ENCODE measurements around the gene SPHK2. TPM values are rescaled to one million over a fixed set of nuclear protein-coding genes. Genes with fewer than 3 reads are reported as not detected.

SPHK2 gene
- total RNA-seq, 1 donor from 2014 or later = 137 TPM

DNA sequence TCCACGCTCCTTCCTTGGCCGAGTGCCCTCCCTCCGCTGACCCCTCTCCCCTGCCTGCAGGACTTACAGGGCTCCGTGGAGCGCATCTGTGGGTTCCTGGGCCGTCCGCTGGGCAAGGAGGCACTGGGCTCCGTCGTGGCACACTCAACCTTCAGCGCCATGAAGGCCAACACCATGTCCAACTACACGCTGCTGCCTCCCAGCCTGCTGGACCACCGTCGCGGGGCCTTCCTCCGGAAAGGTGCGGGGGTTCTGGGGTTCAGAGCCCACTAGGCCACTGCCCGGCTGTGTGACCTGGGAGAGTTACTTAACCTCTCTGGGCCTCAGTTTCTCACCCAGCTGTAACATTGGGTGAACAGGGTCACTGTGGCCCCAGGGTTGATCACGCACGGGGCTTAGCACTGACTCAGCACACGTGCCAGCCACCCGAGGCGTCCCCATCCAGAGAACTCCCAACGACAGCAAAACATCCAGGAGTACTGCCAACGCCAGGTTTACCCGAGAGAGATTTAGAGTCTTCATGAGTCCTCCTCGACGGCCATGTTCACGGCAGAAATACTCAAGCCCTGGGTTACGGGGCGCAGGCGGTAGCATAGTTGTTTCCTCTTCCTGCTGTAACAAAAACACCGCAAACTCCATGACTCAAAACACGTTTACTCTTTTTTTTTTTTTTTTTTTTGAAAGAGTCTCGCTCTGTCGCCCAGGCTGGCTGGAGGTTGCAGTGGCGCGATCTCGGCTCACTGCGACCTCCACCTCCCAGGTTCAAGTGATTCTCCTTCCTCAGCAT, 22.4 kb upstream of the SPHK2 start:
- Mint-ChIP-seq H3K4me3 (ENCODE audit: low read depth) (no peak overlapping the region), H3K9me3 (ENCODE audit: low read depth) (no peaks in the 10 kb centered on the region), H3K27me3 (peaks cover 3% of the 10 kb centered on the region), H3K36me3 (ENCODE audit: insufficient read depth) (no peaks in the 10 kb centered on the region), H3K4me1 (ENCODE audit: low read depth) (no peaks in the 10 kb centered on the region), H3K27ac (no peak overlapping the region)
- DNase-seq (ENCODE audit: low spot score, unreplicated experiment) = no peak
- TF ChIP-seq, protein P1, sequence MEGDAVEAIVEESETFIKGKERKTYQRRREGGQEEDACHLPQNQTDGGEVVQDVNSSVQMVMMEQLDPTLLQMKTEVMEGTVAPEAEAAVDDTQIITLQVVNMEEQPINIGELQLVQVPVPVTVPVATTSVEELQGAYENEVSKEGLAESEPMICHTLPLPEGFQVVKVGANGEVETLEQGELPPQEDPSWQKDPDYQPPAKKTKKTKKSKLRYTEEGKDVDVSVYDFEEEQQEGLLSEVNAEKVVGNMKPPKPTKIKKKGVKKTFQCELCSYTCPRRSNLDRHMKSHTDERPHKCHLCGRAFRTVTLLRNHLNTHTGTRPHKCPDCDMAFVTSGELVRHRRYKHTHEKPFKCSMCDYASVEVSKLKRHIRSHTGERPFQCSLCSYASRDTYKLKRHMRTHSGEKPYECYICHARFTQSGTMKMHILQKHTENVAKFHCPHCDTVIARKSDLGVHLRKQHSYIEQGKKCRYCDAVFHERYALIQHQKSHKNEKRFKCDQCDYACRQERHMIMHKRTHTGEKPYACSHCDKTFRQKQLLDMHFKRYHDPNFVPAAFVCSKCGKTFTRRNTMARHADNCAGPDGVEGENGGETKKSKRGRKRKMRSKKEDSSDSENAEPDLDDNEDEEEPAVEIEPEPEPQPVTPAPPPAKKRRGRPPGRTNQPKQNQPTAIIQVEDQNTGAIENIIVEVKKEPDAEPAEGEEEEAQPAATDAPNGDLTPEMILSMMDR (IDR thresholded peaks at IDR 0.05; ENCODE audit: unreplicated experiment) = no peak

GRCh38 chr19:48598996-48599700, 20.2 kb upstream of the SPHK2 start:
- no peak for DNase-seq (ENCODE audit: low spot score, unreplicated experiment)
- Mint-ChIP-seq H3K9me3 (ENCODE audit: low read depth) (no peaks in the 10 kb centered on the region), H3K27me3 (peaks cover 3% of the 10 kb centered on the region), H3K36me3 (ENCODE audit: insufficient read depth) (no peaks in the 10 kb centered on the region), H3K4me3 (ENCODE audit: low read depth) (no peak overlapping the region), H3K27ac (no peak overlapping the region), H3K4me1 (ENCODE audit: low read depth) (peaks cover 2% of the 10 kb centered on the region)
- TF ChIP-seq, protein P1 (IDR thresholded peaks at IDR 0.05; ENCODE audit: unreplicated experiment) = no peak

DNA sequence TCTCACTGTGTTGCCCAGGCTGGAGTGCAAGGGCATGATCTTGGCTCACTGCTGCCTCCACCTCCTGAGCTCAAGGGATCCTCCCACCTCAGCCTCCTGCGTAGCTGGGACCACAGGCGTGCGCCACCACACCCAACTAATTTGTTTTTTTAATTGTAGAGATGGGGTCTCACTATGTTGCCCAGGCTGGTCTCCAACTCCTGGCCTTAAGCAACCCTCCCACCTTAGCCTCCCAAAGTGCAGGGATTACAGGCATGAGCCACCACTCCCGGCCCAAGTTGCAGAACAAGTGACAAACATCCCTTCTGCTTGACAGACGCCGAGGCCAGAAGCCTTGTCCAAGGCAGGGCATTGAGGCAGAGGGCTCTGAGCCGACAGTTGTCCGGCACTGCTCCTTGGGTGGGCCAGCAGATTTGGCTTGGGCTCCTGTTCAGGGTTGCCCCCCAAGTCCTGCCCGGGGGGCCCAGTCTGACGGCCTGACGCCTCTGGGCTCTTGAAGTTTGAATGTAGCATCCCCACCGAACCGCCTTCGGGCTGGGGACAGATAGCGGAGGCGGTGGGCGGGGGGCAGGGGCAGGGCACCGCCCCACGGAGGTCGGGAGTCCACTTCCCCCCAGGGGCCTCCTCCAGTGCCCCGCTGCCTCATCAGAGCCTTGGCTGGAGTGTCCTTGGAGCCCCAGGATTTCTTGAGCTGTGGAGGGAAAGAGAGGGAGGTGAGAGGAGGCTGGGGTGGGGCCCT, 18.5 kb upstream of the SPHK2 start:
- Mint-ChIP-seq H3K27me3 (peaks cover 3% of the 10 kb centered on the region), H3K4me1 (ENCODE audit: low read depth) (peaks cover 2% of the 10 kb centered on the region), H3K36me3 (ENCODE audit: insufficient read depth) (no peaks in the 10 kb centered on the region), H3K9me3 (ENCODE audit: low read depth) (no peaks in the 10 kb centered on the region), H3K27ac (no peak overlapping the region), H3K4me3 (ENCODE audit: low read depth) (no peak overlapping the region)
- TF ChIP-seq, protein P1 (IDR thresholded peaks at IDR 0.05; ENCODE audit: unreplicated experiment) = no peak
- DNase-seq (ENCODE audit: low spot score, unreplicated experiment) = no peak

DNA sequence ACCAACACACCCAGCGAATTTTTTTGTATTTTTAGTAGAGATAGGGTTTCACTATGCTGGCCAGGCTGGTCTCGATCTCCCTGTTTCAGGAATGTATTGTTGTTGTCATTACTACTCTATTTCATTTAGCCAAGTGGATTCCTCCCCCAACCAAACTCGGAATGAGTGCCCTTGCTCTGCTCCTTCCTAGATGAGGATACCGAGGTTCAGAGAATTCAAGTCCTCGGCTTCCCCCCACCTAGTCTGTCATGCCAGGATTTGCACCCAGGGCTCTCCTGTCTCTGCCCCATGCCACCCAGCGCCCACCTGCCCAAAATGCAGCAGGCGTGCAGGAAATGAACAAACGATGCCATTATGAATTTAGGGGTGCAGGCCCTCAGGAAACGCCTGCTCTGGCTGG, 16.3 kb upstream of the SPHK2 start:
- TF ChIP-seq, protein P1 (IDR thresholded peaks at IDR 0.05; ENCODE audit: unreplicated experiment) = no peak
- Mint-ChIP-seq H3K27ac (no peak overlapping the region), H3K4me1 (ENCODE audit: low read depth) (peaks cover 2% of the 10 kb centered on the region), H3K27me3 (peaks cover 3% of the 10 kb centered on the region), H3K36me3 (ENCODE audit: insufficient read depth) (no peaks in the 10 kb centered on the region), H3K9me3 (ENCODE audit: low read depth) (no peaks in the 10 kb centered on the region), H3K4me3 (ENCODE audit: low read depth) (no peak overlapping the region)
- no peak for DNase-seq (ENCODE audit: low spot score, unreplicated experiment)

- TF ChIP-seq, protein P1 (IDR thresholded peaks at IDR 0.05; ENCODE audit: unreplicated experiment) = no peak
- DNase-seq (ENCODE audit: low spot score, unreplicated experiment) = no peak
Measured at GRCh38 chr19:48603449-48603848, 15.9 kb upstream of the SPHK2 start.

More at GRCh38 chr19:48603449-48603848, 15.9 kb upstream of the SPHK2 start:
- Mint-ChIP-seq H3K4me3 (ENCODE audit: low read depth) (no peak overlapping the region), H3K4me1 (ENCODE audit: low read depth) (peaks cover 2% of the 10 kb centered on the region), H3K27ac (no peak overlapping the region), H3K9me3 (ENCODE audit: low read depth) (no peaks in the 10 kb centered on the region), H3K27me3 (peaks cover 3% of the 10 kb centered on the region), H3K36me3 (ENCODE audit: insufficient read depth) (no peaks in the 10 kb centered on the region)
